Measurements from ENCODE around the gene APBB3.

Gene APBB3

DNA sequence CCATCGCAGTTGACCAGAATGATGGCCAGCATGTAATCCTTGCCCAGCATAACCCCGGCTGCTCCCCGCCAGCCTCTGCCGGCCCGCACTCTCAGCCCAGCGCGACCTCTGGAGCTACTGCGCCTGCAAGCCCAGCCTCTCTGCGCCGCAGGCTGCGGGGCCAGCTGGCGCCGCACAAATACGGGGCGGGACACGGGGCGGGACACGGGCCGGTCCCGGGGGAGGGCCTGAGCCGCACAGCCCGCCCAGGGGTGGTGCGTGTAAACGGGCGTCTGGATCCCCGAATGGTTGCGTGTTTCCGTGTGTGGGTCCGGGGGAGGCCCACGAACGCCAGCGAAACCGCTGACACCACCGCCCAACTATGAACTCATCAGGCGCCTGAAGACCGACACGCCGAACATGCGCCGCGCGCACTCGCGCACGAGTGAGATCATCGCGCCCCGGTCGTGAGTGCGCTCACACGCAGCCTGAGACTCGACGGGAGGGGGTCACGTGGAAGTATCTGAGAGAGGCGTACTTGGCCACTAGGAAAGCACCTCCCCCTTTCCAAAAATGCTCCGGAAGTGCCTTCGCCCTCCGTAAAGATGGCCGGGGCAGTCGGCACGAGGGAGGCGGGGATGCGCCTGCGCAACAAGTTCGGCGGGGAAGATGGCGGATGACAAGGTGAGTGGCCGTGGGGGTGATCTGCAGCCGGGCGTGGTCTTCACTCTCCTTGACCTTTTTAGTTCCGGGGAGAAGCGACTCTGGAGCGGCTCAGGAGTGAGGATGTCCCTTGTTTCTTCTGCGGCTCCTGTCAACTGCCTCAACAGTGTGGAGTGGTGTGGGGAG lies at the start of gene APBB3, which contains the start of gene SLC35A4 (continued):
- TF ChIP-seq, protein P1, sequence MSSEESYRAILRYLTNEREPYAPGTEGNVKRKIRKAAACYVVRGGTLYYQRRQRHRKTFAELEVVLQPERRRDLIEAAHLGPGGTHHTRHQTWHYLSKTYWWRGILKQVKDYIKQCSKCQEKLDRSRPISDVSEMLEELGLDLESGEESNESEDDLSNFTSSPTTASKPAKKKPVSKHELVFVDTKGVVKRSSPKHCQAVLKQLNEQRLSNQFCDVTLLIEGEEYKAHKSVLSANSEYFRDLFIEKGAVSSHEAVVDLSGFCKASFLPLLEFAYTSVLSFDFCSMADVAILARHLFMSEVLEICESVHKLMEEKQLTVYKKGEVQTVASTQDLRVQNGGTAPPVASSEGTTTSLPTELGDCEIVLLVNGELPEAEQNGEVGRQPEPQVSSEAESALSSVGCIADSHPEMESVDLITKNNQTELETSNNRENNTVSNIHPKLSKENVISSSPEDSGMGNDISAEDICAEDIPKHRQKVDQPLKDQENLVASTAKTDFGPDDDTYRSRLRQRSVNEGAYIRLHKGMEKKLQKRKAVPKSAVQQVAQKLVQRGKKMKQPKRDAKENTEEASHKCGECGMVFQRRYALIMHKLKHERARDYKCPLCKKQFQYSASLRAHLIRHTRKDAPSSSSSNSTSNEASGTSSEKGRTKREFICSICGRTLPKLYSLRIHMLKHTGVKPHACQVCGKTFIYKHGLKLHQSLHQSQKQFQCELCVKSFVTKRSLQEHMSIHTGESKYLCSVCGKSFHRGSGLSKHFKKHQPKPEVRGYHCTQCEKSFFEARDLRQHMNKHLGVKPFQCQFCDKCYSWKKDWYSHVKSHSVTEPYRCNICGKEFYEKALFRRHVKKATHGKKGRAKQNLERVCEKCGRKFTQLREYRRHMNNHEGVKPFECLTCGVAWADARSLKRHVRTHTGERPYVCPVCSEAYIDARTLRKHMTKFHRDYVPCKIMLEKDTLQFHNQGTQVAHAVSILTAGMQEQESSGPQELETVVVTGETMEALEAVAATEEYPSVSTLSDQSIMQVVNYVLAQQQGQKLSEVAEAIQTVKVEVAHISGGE (tag by site-specific recombination; conservative IDR thresholded peaks at IDR 0.05; ENCODE audit: low read depth) = peak; percentile 49
- TF ChIP-seq ZNF585B (tag by site-specific recombination; IDR thresholded peaks at IDR 0.05) (no peak), ZNF843 (tag by site-specific recombination; IDR thresholded peaks at IDR 0.05) (peak; percentile 46; the same call in 1 of the 2 replicates), ZNF521 (tag by site-specific recombination; IDR thresholded peaks at IDR 0.05) (no peak), SCRT1 (tag by site-specific recombination; IDR thresholded peaks at IDR 0.05; ENCODE audit: borderline replicate concordance) (peak; percentile 99), FEZF1 (tag by site-specific recombination; IDR thresholded peaks at IDR 0.05) (0 out of 2 replicates have a peak, but pooled peaks have one; percentile 11), MEIS1 (CRISPR knock-in tag; IDR thresholded peaks at IDR 0.05; ENCODE audit: borderline replicate concordance) (no peak), ZNF596 (tag by site-specific recombination; IDR thresholded peaks at IDR 0.05) (no peak; the same call in 1 of the 2 replicates), ZNF202 (tag by site-specific recombination; IDR thresholded peaks at IDR 0.05; ENCODE audit: borderline replicate concordance) (no peak), ZNF664 (tag by site-specific recombination; IDR thresholded peaks at IDR 0.05) (no peak), ZNF2 (tag by site-specific recombination; IDR thresholded peaks at IDR 0.05) (peak; percentile 85), ZNF768 (tag by site-specific recombination; IDR thresholded peaks at IDR 0.05) (no peak), OSR2 (tag by site-specific recombination; IDR thresholded peaks at IDR 0.05) (no peak), ZNF239 (tag by site-specific recombination; IDR thresholded peaks at IDR 0.05) (no peak), ZNF335 (tag by site-specific recombination; conservative IDR thresholded peaks at IDR 0.05) (peak; percentile 97), HOXD13 (CRISPR knock-in tag; IDR thresholded peaks at IDR 0.05; ENCODE audit: borderline replicate concordance) (no peak), HOXA7 (CRISPR knock-in tag; IDR thresholded peaks at IDR 0.05; ENCODE audit: borderline replicate concordance) (no peak), ZNF23 (tag by site-specific recombination; IDR thresholded peaks at IDR 0.05; ENCODE audit: borderline replicate concordance) (no peak)
- TF ChIP-seq, protein P2, sequence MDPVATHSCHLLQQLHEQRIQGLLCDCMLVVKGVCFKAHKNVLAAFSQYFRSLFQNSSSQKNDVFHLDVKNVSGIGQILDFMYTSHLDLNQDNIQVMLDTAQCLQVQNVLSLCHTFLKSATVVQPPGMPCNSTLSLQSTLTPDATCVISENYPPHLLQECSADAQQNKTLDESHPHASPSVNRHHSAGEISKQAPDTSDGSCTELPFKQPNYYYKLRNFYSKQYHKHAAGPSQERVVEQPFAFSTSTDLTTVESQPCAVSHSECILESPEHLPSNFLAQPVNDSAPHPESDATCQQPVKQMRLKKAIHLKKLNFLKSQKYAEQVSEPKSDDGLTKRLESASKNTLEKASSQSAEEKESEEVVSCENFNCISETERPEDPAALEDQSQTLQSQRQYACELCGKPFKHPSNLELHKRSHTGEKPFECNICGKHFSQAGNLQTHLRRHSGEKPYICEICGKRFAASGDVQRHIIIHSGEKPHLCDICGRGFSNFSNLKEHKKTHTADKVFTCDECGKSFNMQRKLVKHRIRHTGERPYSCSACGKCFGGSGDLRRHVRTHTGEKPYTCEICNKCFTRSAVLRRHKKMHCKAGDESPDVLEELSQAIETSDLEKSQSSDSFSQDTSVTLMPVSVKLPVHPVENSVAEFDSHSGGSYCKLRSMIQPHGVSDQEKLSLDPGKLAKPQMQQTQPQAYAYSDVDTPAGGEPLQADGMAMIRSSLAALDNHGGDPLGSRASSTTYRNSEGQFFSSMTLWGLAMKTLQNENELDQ (tag by site-specific recombination; IDR thresholded peaks at IDR 0.05; ENCODE audit: low read depth) = no peak
- TF ChIP-seq, protein P3, sequence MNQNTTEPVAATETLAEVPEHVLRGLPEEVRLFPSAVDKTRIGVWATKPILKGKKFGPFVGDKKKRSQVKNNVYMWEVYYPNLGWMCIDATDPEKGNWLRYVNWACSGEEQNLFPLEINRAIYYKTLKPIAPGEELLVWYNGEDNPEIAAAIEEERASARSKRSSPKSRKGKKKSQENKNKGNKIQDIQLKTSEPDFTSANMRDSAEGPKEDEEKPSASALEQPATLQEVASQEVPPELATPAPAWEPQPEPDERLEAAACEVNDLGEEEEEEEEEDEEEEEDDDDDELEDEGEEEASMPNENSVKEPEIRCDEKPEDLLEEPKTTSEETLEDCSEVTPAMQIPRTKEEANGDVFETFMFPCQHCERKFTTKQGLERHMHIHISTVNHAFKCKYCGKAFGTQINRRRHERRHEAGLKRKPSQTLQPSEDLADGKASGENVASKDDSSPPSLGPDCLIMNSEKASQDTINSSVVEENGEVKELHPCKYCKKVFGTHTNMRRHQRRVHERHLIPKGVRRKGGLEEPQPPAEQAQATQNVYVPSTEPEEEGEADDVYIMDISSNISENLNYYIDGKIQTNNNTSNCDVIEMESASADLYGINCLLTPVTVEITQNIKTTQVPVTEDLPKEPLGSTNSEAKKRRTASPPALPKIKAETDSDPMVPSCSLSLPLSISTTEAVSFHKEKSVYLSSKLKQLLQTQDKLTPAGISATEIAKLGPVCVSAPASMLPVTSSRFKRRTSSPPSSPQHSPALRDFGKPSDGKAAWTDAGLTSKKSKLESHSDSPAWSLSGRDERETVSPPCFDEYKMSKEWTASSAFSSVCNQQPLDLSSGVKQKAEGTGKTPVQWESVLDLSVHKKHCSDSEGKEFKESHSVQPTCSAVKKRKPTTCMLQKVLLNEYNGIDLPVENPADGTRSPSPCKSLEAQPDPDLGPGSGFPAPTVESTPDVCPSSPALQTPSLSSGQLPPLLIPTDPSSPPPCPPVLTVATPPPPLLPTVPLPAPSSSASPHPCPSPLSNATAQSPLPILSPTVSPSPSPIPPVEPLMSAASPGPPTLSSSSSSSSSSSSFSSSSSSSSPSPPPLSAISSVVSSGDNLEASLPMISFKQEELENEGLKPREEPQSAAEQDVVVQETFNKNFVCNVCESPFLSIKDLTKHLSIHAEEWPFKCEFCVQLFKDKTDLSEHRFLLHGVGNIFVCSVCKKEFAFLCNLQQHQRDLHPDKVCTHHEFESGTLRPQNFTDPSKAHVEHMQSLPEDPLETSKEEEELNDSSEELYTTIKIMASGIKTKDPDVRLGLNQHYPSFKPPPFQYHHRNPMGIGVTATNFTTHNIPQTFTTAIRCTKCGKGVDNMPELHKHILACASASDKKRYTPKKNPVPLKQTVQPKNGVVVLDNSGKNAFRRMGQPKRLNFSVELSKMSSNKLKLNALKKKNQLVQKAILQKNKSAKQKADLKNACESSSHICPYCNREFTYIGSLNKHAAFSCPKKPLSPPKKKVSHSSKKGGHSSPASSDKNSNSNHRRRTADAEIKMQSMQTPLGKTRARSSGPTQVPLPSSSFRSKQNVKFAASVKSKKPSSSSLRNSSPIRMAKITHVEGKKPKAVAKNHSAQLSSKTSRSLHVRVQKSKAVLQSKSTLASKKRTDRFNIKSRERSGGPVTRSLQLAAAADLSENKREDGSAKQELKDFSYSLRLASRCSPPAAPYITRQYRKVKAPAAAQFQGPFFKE (tag by site-specific recombination; IDR thresholded peaks at IDR 0.05; ENCODE audit: borderline replicate concordance) = no peak
- TF ChIP-seq, protein P4, sequence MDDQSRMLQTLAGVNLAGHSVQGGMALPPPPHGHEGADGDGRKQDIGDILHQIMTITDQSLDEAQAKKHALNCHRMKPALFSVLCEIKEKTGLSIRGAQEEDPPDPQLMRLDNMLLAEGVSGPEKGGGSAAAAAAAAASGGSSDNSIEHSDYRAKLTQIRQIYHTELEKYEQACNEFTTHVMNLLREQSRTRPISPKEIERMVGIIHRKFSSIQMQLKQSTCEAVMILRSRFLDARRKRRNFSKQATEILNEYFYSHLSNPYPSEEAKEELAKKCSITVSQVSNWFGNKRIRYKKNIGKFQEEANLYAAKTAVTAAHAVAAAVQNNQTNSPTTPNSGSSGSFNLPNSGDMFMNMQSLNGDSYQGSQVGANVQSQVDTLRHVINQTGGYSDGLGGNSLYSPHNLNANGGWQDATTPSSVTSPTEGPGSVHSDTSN (CRISPR knock-in tag; IDR thresholded peaks at IDR 0.05) = no peak; the same call in 1 of the 2 replicates
- TF ChIP-seq, protein P5, sequence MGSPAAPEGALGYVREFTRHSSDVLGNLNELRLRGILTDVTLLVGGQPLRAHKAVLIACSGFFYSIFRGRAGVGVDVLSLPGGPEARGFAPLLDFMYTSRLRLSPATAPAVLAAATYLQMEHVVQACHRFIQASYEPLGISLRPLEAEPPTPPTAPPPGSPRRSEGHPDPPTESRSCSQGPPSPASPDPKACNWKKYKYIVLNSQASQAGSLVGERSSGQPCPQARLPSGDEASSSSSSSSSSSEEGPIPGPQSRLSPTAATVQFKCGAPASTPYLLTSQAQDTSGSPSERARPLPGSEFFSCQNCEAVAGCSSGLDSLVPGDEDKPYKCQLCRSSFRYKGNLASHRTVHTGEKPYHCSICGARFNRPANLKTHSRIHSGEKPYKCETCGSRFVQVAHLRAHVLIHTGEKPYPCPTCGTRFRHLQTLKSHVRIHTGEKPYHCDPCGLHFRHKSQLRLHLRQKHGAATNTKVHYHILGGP (tag by site-specific recombination; IDR thresholded peaks at IDR 0.05) = no peak
- TF ChIP-seq, protein P6, sequence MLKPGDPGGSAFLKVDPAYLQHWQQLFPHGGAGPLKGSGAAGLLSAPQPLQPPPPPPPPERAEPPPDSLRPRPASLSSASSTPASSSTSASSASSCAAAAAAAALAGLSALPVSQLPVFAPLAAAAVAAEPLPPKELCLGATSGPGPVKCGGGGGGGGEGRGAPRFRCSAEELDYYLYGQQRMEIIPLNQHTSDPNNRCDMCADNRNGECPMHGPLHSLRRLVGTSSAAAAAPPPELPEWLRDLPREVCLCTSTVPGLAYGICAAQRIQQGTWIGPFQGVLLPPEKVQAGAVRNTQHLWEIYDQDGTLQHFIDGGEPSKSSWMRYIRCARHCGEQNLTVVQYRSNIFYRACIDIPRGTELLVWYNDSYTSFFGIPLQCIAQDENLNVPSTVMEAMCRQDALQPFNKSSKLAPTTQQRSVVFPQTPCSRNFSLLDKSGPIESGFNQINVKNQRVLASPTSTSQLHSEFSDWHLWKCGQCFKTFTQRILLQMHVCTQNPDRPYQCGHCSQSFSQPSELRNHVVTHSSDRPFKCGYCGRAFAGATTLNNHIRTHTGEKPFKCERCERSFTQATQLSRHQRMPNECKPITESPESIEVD (tag by site-specific recombination; IDR thresholded peaks at IDR 0.05) = no peak
